CD8-positive, alpha-beta memory T cell (primary cell): ENCODE results near the gene MACC1. TPM values are rescaled to one million over a fixed set of nuclear protein-coding genes. Genes with fewer than 3 reads are reported as not detected.
"Not testable (repeated sequence)": the region's sequence is repeated elsewhere in the genome, so short reads cannot be mapped to it uniquely, and the experiment has no call there.

Source experiments
- CTCF ChIA-PET: fragments of 350-600 bp; sonication (Branson Sonifier 250); formaldehyde crosslinking; loops from one replicate; lab custom pipeline; 2021; ENCODE audit warnings: antibody characterized with exemption; lab: Charles Lee
- POLR2A ChIA-PET: fragments of 350-600 bp; sonication (Branson Sonifier 250); formaldehyde crosslinking; loops from one replicate; lab custom pipeline; 2021; ENCODE audit warnings: antibody characterized with exemption; lab: Charles Lee
- DNase-seq, 5 donors: peaks; one replicate each; pipeline versions ENCODE4 v3.0.0 to v3.0.0-alpha.2; 2020 to 2022; ENCODE audit warnings: mixed read lengths in 1 of 5
- H3K27ac ChIP-seq: one replicate; pipeline ENCODE4 v1.7.0; 2013; ENCODE audit warnings: low read depth, mild to moderate bottlenecking, low read length, moderate library complexity
- H3K27me3 ChIP-seq: 2 replicates; pipeline ENCODE4 v1.7.0; 2013; ENCODE audit warnings: low read length, mild to moderate bottlenecking; ENCODE audit not compliant: insufficient read depth, poor library complexity, severe bottlenecking
- H3K36me3 ChIP-seq: 2 replicates; pipeline ENCODE4 v1.7.0; 2013; ENCODE audit warnings: mild to moderate bottlenecking, low read length, moderate library complexity; ENCODE audit not compliant: insufficient read depth
- H3K4me1 ChIP-seq: 2 replicates; pipeline ENCODE4 v1.7.0; 2013; ENCODE audit warnings: mild to moderate bottlenecking, low read length, moderate library complexity; ENCODE audit not compliant: insufficient read depth
- H3K4me3 ChIP-seq: 2 replicates; pipeline ENCODE4 v1.7.0; 2013; ENCODE audit warnings: mild to moderate bottlenecking, low read length
- H3K9me3 ChIP-seq: 2 replicates; pipeline ENCODE4 v1.7.0; 2013; ENCODE audit warnings: mild to moderate bottlenecking, low read length
- H3K27ac Mint-ChIP-seq, 8 donors: one replicate each; pipeline ENCODE4 v1.8.0; 2020 to 2021; ENCODE audit warnings: mixed read lengths in 8 of 8, mild to moderate bottlenecking in 6 of 8, inconsistent platforms in 3 of 8, moderate library complexity in 3 of 8
- H3K27me3 Mint-ChIP-seq, 2 donors: one replicate each; pipeline ENCODE4 v1.8.0; 2020 to 2021; ENCODE audit warnings: mixed read lengths in 2 of 2, mild to moderate bottlenecking in 1 of 2, moderate library complexity in 1 of 2
- H3K36me3 Mint-ChIP-seq, 3 donors: one replicate each; pipeline ENCODE4 v1.8.0; 2020 to 2021; ENCODE audit warnings: mixed read lengths in 3 of 3, inconsistent platforms in 1 of 3, mild to moderate bottlenecking in 1 of 3
- H3K4me1 Mint-ChIP-seq, 3 donors: one replicate each; pipeline ENCODE4 v1.8.0; 2020 to 2021; ENCODE audit warnings: mixed read lengths in 3 of 3, inconsistent platforms in 1 of 3, mild to moderate bottlenecking in 1 of 3
- H3K4me3 Mint-ChIP-seq, 7 donors: one replicate each; pipeline ENCODE4 v1.8.0; 2020 to 2021; ENCODE audit warnings: mixed read lengths in 7 of 7, mild to moderate bottlenecking in 6 of 7, moderate library complexity in 4 of 7, inconsistent platforms in 2 of 7
- H3K9me3 Mint-ChIP-seq, 5 donors: one replicate each; pipeline ENCODE4 v1.8.0; 2020 to 2022; ENCODE audit warnings: mixed read lengths in 5 of 5, mild to moderate bottlenecking in 3 of 5, moderate library complexity in 2 of 5, inconsistent platforms in 1 of 5
- polyA plus RNA-seq: library from polyadenylated mRNA; unstranded; fragments of 300-500 nt; fragmentation: Illumina TruSeq; gene quantifications from one replicate; pipeline ENCODE4 v1.2.3, GENCODE V29; 2021
- total RNA-seq, 2 experiments: library from RNA; stranded (reverse); gene quantifications; one replicate each; pipeline ENCODE4 v1.2.3, GENCODE V29; 2021

The MACC1 gene
- total and polyA plus RNA-seq, 3 experiments from 2014 or later, result 0.08 to 0.86 (median 0.37) TPM

GRCh38 chr7:20126060-20126459, 91.1 kb downstream of the MACC1 start:
- H3K4me1 ChIP-seq, DNase-seq, H3K27me3 Mint-ChIP-seq, H3K27ac ChIP-seq, H3K36me3 Mint-ChIP-seq, POLR2A ChIA-PET, CTCF ChIA-PET, H3K27me3 ChIP-seq, H3K4me3 Mint-ChIP-seq, H3K4me3 ChIP-seq, H3K4me1 Mint-ChIP-seq, H3K27ac Mint-ChIP-seq, H3K9me3 ChIP-seq, H3K9me3 Mint-ChIP-seq, H3K36me3 ChIP-seq: not testable (repeated sequence)

- H3K4me3 ChIP-seq, H3K9me3 Mint-ChIP-seq, H3K4me1 ChIP-seq, H3K27ac Mint-ChIP-seq, H3K4me1 Mint-ChIP-seq, H3K9me3 ChIP-seq, POLR2A ChIA-PET, H3K4me3 Mint-ChIP-seq, CTCF ChIA-PET, DNase-seq, H3K27me3 Mint-ChIP-seq, H3K36me3 Mint-ChIP-seq, H3K27me3 ChIP-seq, H3K36me3 ChIP-seq, H3K27ac ChIP-seq: not testable (repeated sequence)
Observed at GRCh38 chr7:20124087-20124486, 93.1 kb downstream of the MACC1 start.

DNA sequence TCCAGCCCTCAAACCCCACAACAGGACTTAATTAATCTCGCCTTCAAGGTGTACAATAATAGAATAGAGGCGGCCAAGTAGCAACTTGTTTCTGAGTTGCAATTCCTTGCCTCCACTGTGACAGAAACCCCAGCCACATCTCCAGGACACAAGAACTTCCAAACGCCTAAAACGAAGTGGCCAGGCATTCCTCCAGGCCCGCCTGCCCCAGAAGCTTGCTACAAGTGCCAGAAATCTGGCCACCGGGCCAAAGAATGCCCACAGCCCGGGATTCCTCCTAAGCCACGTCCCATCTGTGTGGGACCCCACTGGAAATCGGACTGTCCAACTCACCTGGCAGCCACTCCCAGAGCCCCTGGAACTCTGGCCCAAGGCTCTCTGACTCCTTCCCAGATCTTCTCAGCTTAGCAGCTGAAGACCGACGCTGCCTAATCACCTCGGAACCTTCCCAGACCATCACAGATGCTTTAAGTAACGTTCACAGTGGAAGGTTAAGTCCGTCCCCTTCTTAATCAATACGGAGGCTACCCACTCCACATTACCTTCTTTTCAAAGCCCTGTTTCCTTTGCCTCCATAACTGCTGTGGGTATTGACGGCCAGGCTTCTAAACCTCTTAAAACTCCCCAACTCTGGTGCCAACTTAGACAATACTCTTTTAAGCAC, 94.4 kb downstream of the MACC1 start:
- not testable (repeated sequence) for H3K4me1 Mint-ChIP-seq, H3K27me3 ChIP-seq

DNA sequence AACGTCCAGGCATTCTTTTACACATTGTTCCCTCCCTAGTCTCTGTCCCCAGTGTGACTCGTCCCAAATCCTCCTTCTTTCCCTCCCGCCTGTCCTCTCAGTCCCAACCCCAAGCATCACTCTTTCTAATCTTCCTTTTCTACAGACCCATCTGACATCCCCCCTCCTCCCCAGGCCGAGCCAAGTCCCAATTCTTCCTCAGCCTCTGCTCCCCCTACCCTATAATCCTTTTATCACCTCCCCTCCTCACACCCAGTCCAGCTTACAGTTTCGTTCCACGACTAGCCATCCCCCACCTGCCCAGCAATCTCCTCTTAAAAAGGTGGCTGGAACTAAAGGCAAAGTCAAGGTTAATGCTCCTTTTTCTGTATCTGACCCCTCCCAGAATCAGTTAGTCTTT, 95.1 kb downstream of the MACC1 start:
- Mint-ChIP-seq H3K9me3 (peaks cover 0 to 2% (median 0%) of the 10 kb centered on the region in 5 donors), H3K27me3 (peaks cover 0 to 4% of the 10 kb centered on the region in 2 donors), H3K36me3 (no peaks in the 10 kb centered on the region), H3K4me1 (no peaks in the 10 kb centered on the region), H3K27ac (no peak overlapping the region), H3K4me3 (no peak overlapping the region)
- ChIA-PET POLR2A (no interaction called here), CTCF (no interaction called here)
- Histone ChIP-seq H3K4me1 (no peaks in the 10 kb centered on the region), H3K27me3 (no peaks in the 10 kb centered on the region), H3K36me3 (no peaks in the 10 kb centered on the region), H3K9me3 (no peaks in the 10 kb centered on the region), H3K27ac (no peak overlapping the region), H3K4me3 (no peak overlapping the region)
- no peak for DNase-seq

More for the DNA sequence above, 94.4 kb downstream of the MACC1 start:
- H3K27me3 Mint-ChIP-seq, H3K9me3 Mint-ChIP-seq, DNase-seq, H3K9me3 ChIP-seq, H3K27ac ChIP-seq, H3K36me3 Mint-ChIP-seq, H3K4me1 ChIP-seq, CTCF ChIA-PET, H3K4me3 Mint-ChIP-seq, H3K36me3 ChIP-seq, H3K4me3 ChIP-seq, POLR2A ChIA-PET: not testable (repeated sequence)
- H3K27ac Mint-ChIP-seq, result peak overlapping the region in 1 of 8 donors; percentile 34

DNA sequence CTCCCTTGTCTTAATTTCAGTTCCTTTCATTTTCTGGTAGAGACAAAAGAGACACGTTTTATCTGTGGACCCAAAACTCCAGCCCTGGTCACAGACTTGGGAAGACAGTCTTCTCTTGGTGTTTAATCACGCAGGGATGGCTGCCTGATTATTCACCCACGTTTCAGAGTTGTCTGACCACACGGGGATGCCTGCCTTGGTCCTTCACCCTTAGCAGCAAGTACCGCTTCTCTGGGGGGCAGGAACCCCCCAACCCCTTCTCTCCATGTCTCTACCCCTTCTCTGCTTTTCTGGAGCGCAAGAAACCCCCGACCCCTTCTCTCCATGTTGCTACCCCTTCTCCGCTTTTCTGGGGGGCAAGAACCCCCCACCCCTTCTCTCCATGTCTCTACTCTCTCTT, 95.8 kb downstream of the MACC1 start:
- peaks cover 0 to 3% (median 0%) of the 10 kb centered on the region in 5 donors for H3K9me3 Mint-ChIP-seq
- Histone ChIP-seq H3K27me3 (no peaks in the 10 kb centered on the region), H3K4me3 (no peak overlapping the region), H3K36me3 (no peaks in the 10 kb centered on the region), H3K9me3 (no peaks in the 10 kb centered on the region), H3K4me1 (no peaks in the 10 kb centered on the region), H3K27ac (no peak overlapping the region)
- H3K4me3 Mint-ChIP-seq, result no peak overlapping the region
- no peak overlapping the region for H3K27ac Mint-ChIP-seq
- POLR2A ChIA-PET, result no interaction called here
- H3K4me1 Mint-ChIP-seq, result no peaks in the 10 kb centered on the region
- no peaks in the 10 kb centered on the region for H3K36me3 Mint-ChIP-seq
- DNase-seq, result no peak
- CTCF ChIA-PET, result no interaction called here
- peaks cover 0 to 3% of the 10 kb centered on the region in 2 donors for H3K27me3 Mint-ChIP-seq

DNA sequence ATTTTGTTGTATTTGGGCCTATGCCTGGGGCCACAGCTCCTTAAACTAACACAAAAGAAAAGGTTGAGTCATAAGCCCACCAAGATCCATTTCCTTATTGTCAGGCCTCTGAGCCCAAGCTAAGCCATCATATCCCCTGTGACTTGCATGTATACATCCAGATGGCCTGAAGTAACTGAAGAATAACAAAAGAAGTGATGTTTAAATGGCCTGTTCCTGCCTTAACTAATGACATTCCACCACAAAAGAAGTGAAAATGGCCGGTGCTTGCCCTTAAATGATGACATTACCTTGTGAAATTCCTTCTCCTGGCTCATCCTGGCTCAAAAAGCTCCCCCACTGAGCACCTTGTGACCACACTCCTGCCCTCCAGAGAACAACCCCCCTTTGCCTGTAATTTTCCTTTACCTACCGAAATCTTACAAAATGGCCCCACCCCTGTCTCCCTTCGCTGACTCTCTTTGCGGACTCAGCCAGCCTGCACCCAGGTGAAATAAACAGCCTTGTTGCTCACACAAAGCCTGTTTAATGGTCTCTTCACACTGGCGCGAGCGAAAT, 96.5 kb downstream of the MACC1 start:
- DNase-seq, H3K4me1 Mint-ChIP-seq, H3K27me3 ChIP-seq, H3K27ac ChIP-seq, H3K9me3 Mint-ChIP-seq, H3K4me3 Mint-ChIP-seq, H3K4me1 ChIP-seq, H3K27me3 Mint-ChIP-seq, CTCF ChIA-PET, H3K9me3 ChIP-seq, H3K27ac Mint-ChIP-seq, H3K36me3 ChIP-seq, H3K36me3 Mint-ChIP-seq, H3K4me3 ChIP-seq, POLR2A ChIA-PET: not testable (repeated sequence)

- POLR2A ChIA-PET, result no interaction called here
- Mint-ChIP-seq H3K4me3 (no peak overlapping the region), H3K4me1 (no peaks in the 10 kb centered on the region), H3K27me3 (peaks cover 0 to 3% of the 10 kb centered on the region in 2 donors), H3K9me3 (peaks cover 0 to 6% (median 0%) of the 10 kb centered on the region in 5 donors), H3K27ac (no peak overlapping the region), H3K36me3 (no peaks in the 10 kb centered on the region)
- no peaks in the 10 kb centered on the region for H3K9me3 ChIP-seq
- H3K36me3 ChIP-seq, result no peaks in the 10 kb centered on the region
- no peak overlapping the region for H3K27ac ChIP-seq
- CTCF ChIA-PET, result no interaction called here
- H3K4me3 ChIP-seq, result no peak overlapping the region
- DNase-seq, result no peak
- H3K27me3 ChIP-seq, result no peaks in the 10 kb centered on the region
- no peaks in the 10 kb centered on the region for H3K4me1 ChIP-seq
Observed at GRCh38 chr7:20116869-20117268, 100.3 kb downstream of the MACC1 start.

DNA sequence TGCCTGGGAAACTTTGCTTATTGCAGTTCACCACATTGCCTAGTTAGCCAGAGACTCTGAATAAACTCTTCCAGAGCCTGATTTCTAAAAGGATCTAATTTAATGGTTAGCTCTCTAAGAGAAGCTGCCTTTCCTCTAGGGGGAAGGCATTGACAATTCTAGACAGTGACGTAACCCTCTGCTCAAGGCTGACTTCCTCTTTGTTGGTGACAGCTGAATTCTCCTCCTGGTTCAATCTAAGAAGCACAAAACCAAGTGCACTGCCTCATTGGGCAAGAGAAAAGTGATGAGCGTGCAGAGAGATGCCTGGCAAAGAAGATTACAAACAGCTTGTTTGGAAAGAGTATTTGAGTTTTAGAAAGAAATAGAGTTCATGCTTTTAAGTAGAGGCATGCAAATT, 102.7 kb downstream of the MACC1 start:
- H3K27ac Mint-ChIP-seq, result no peak overlapping the region
- DNase-seq, result no peak
- no peaks in the 10 kb centered on the region for H3K4me1 Mint-ChIP-seq
- H3K27me3 ChIP-seq, result no peaks in the 10 kb centered on the region
- no peak overlapping the region for H3K27ac ChIP-seq
- POLR2A ChIA-PET, result no interaction called here
- H3K27me3 Mint-ChIP-seq, result peaks cover 0 to 1% of the 10 kb centered on the region in 2 donors
- no peak overlapping the region for H3K4me3 Mint-ChIP-seq
- CTCF ChIA-PET, result no interaction called here
- H3K4me1 ChIP-seq, result no peaks in the 10 kb centered on the region
- H3K4me3 ChIP-seq, result no peak overlapping the region
- no peaks in the 10 kb centered on the region for H3K9me3 ChIP-seq
- no peaks in the 10 kb centered on the region for H3K36me3 ChIP-seq
- H3K36me3 Mint-ChIP-seq, result no peaks in the 10 kb centered on the region
- H3K9me3 Mint-ChIP-seq, result peaks cover 0 to 8% (median 0%) of the 10 kb centered on the region in 5 donors
